CD14-positive monocyte (primary cell): ENCODE data around the gene SBK2. TPM values are rescaled to one million over a fixed set of nuclear protein-coding genes. Genes with fewer than 3 reads are reported as not detected.

Experiments used
- DNase-seq, 3 donors: peaks; one replicate each; pipeline ENCODE4 v3.0.0-alpha.2; 2011 to 2022
- H2AFZ ChIP-seq: 2 replicates; pipeline ENCODE4 v1.6.0; 2012; ENCODE audit warnings: mild to moderate bottlenecking, low read depth, low read length, inconsistent platforms; ENCODE audit not compliant: insufficient read depth, poor library complexity, severe bottlenecking
- H3K27ac ChIP-seq, 2 donors: 1 replicate in 1 of 2; 2 replicates in 1 of 2; pipeline ENCODE4 v1.5.1; 2012 to 2013; ENCODE audit warnings: low read length in 2 of 2, control low read depth in 1 of 2, inconsistent platforms in 1 of 2, low read depth in 1 of 2, mild to moderate bottlenecking in 1 of 2
- H3K27me3 ChIP-seq, 2 donors: one replicate each; pipeline versions ENCODE4 v1.6.0 to v1.6.1; 2011 to 2013; ENCODE audit warnings: low read length in 2 of 2; ENCODE audit not compliant: control insufficient read depth in 2 of 2, insufficient read depth in 2 of 2
- H3K36me3 ChIP-seq, 2 donors: replicated peaks in 1 of 2; 1 replicate in 1 of 2; 2 replicates in 1 of 2; pipeline versions ENCODE4 v1.5.1 to v1.6.1; 2012 to 2013; ENCODE audit warnings: low read length in 2 of 2, control low read depth in 1 of 2, inconsistent platforms in 1 of 2, mild to moderate bottlenecking in 1 of 2; ENCODE audit not compliant: insufficient read depth in 2 of 2, control insufficient read depth in 1 of 2
- H3K4me1 ChIP-seq, 2 donors: 1 replicate in 1 of 2; 2 replicates in 1 of 2; pipeline versions ENCODE4 v1.5.1 to v1.6.1; 2012 to 2013; ENCODE audit warnings: low read length in 2 of 2, control low read depth in 1 of 2, inconsistent platforms in 1 of 2, mild to moderate bottlenecking in 1 of 2, moderate library complexity in 1 of 2; ENCODE audit not compliant: insufficient read depth in 2 of 2, control insufficient read depth in 1 of 2
- H3K4me2 ChIP-seq: replicated peaks from 2 replicates; pipeline ENCODE3; 2012; ENCODE audit warnings: low read length, moderate library complexity, mild to moderate bottlenecking; ENCODE audit not compliant: poor library complexity, severe bottlenecking; ENCODE audit errors: extremely low read depth
- H3K4me3 ChIP-seq, 3 experiments: fragments of 200-600 bp in 1 of 3; sonication (generic) in 1 of 3; replicated peaks in 1 of 3; 1 replicate in 2 of 3; 2 replicates in 1 of 3; pipeline ENCODE4 v1.5.1; 2011 to 2013; ENCODE audit warnings: low read length in 3 of 3, mild to moderate bottlenecking in 3 of 3, control low read depth in 2 of 3, low read depth in 2 of 3, inconsistent platforms in 1 of 3, moderate library complexity in 1 of 3
- H3K79me2 ChIP-seq: 2 replicates; pipeline ENCODE4 v1.6.0; 2012; ENCODE audit warnings: mild to moderate bottlenecking, control low read depth, inconsistent platforms, low read length, moderate library complexity; ENCODE audit not compliant: insufficient read depth
- H3K9ac ChIP-seq: 2 replicates; pipeline ENCODE4 v1.6.0; 2017; ENCODE audit warnings: low read length, mild to moderate bottlenecking; ENCODE audit not compliant: insufficient read depth, poor library complexity, severe bottlenecking
- H3K9me3 ChIP-seq, 2 donors: replicated peaks in 1 of 2; 1 replicate in 1 of 2; 2 replicates in 1 of 2; pipeline versions ENCODE4 v1.5.1 to v1.6.1; 2012 to 2013; ENCODE audit warnings: low read length in 2 of 2, control low read depth in 1 of 2; ENCODE audit not compliant: control insufficient read depth in 1 of 2, insufficient read depth in 1 of 2
- H4K20me1 ChIP-seq: 2 replicates; pipeline ENCODE4 v1.6.0; 2012; ENCODE audit warnings: mild to moderate bottlenecking, low read length, control low read depth, moderate library complexity; ENCODE audit not compliant: insufficient read depth
- H3K27ac Mint-ChIP-seq, 7 donors: one replicate each; pipeline ENCODE4 v1.8.0; 2020; ENCODE audit warnings: mild to moderate bottlenecking in 7 of 7, mixed read lengths in 7 of 7, moderate library complexity in 6 of 7, inconsistent platforms in 2 of 7
- H3K27me3 Mint-ChIP-seq, 3 donors: one replicate each; pipeline ENCODE4 v1.8.0; 2021 to 2022; ENCODE audit warnings: low read depth in 3 of 3, mild to moderate bottlenecking in 3 of 3, mixed read lengths in 3 of 3, moderate library complexity in 3 of 3, inconsistent platforms in 1 of 3
- H3K36me3 Mint-ChIP-seq, 2 donors: one replicate each; pipeline ENCODE4 v1.8.0; 2020; ENCODE audit warnings: mixed read lengths in 2 of 2, inconsistent platforms in 1 of 2, mild to moderate bottlenecking in 1 of 2
- H3K4me1 Mint-ChIP-seq: one replicate; pipeline ENCODE4 v1.8.0; 2020; ENCODE audit warnings: mild to moderate bottlenecking, mixed read lengths
- H3K4me3 Mint-ChIP-seq, 2 donors: one replicate each; pipeline ENCODE4 v1.8.0; 2020; ENCODE audit warnings: mild to moderate bottlenecking in 2 of 2, mixed read lengths in 2 of 2, moderate library complexity in 1 of 2
- H3K9me3 Mint-ChIP-seq, 7 donors: one replicate each; pipeline ENCODE4 v1.8.0; 2020 to 2022; ENCODE audit warnings: mixed read lengths in 7 of 7, mild to moderate bottlenecking in 6 of 7, moderate library complexity in 6 of 7, inconsistent platforms in 2 of 7
- CTCF ChIP-seq: fragments of 200-600 bp; IDR thresholded peaks from one replicate; pipeline ENCODE4 v1.8.0; 2022; ENCODE audit warnings: antibody characterized with exemption, mild to moderate bottlenecking
- WGBS: methylation state at CpG from one replicate; pipeline ENCODE4 v1.1.5; 2013; ENCODE audit warnings: missing lambda C conversion rate; ENCODE audit not compliant: insufficient coverage; 5-methylcytosine and 5-hydroxymethylcytosine counted together
- intact Hi-C, 2 donors: fragments of 100-400 bp; cut with micrococcal nuclease; formaldehyde crosslinking; loops; one replicate each; pipeline versions ENCODE4 v1.15.0 to v1.15.1; 2023
- polyA plus RNA-seq, 3 donors: library from polyadenylated mRNA; depleted of rRNA in 1 of 3; unstranded in 2 of 3; stranded (reverse) in 1 of 3; fragments of 300-500 nt in 2 of 3; fragments of >200 nt in 1 of 3; fragmentation: Illumina TruSeq in 2 of 3; gene quantifications; 1 replicate in 2 of 3; 2 replicates in 1 of 3; pipeline ENCODE4 v1.2.3, GENCODE V29; 2012 to 2021

SBK2 gene
- polyA plus RNA-seq, 3 donors = not detected

DNA sequence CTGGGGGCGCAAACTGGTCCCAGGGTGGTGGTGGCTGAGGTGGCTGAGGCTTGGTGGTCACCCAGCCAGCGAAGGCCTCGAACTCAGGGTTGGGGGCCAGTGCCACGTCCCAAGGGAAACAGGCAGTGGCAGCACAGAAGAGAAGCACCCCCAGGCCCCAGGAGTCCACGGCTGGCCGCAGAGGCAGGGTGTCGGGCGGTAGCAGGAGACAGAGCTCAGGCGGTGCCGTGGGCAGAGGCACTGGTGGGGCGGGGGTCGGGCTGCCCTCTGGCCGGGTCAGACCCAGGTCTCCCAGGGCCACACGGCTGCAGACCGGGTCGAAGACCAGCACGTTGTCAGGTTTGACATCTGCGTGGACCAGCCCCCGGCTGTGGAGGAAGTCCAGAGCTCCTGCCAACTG, 4.2 kb upstream of the SBK2 start:
- Histone ChIP-seq H3K9me3 (no peaks in the 10 kb centered on the region), H3K79me2 (no peaks in the 10 kb centered on the region), H3K27me3 (no peaks in the 10 kb centered on the region), H2AFZ (no peak overlapping the region), H3K4me3 (no peak overlapping the region), H3K36me3 (no peaks in the 10 kb centered on the region), H3K27ac (no peak overlapping the region), H3K9ac (no peak overlapping the region), H3K4me1 (no peaks in the 10 kb centered on the region), H3K4me2 (no peak overlapping the region), H4K20me1 (no peaks in the 10 kb centered on the region)
- intact Hi-C loops = no loop called here
- no peak for DNase-seq
- H3K27me3 Mint-ChIP-seq = peaks cover 5 to 11% (median 7%) of the 10 kb centered on the region in 3 donors
- 95% methylated on average over 17 of the region's 19 CpGs for WGBS
- TF ChIP-seq CTCF = no peak
- peaks cover 0 to 5% (median 0%) of the 10 kb centered on the region in 7 donors for H3K9me3 Mint-ChIP-seq
- peaks cover 2% of the 10 kb centered on the region for H3K4me1 Mint-ChIP-seq
- no peak overlapping the region for H3K27ac Mint-ChIP-seq
- no peak overlapping the region for H3K4me3 Mint-ChIP-seq
- no peaks in the 10 kb centered on the region for H3K36me3 Mint-ChIP-seq

DNA sequence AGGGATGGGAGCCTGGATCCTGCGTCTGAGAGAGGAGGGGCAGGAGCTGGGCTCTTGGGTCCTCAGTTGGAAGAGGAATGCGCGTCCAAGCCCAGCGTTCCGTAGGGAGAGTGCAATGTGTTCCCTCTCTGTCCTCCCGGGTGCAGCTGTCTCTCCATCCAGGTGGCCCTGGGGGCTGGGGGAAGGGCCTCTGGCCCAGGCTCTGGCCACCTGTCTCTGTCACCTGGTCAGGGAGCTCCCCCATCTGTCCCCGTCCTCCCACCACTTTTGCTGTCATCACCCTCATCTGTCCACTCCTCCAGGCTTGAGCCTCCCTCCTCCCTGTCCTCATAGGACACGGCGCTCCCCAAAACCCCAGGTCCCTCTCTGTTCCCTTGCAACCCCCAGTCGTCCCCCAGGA, 3.7 kb upstream of the SBK2 start:
- H3K9ac ChIP-seq = no peak overlapping the region
- no peaks in the 10 kb centered on the region for H3K27me3 ChIP-seq
- H3K27ac ChIP-seq = no peak overlapping the region
- no peaks in the 10 kb centered on the region for H3K9me3 ChIP-seq
- H3K9me3 Mint-ChIP-seq = peaks cover 0 to 5% (median 0%) of the 10 kb centered on the region in 7 donors
- H3K4me1 Mint-ChIP-seq = peaks cover 2% of the 10 kb centered on the region
- no peak overlapping the region for H2AFZ ChIP-seq
- H3K79me2 ChIP-seq = no peaks in the 10 kb centered on the region
- no peaks in the 10 kb centered on the region for H3K36me3 Mint-ChIP-seq
- H4K20me1 ChIP-seq = no peaks in the 10 kb centered on the region
- peaks cover 4 to 9% (median 5%) of the 10 kb centered on the region in 3 donors for H3K27me3 Mint-ChIP-seq
- no peaks in the 10 kb centered on the region for H3K36me3 ChIP-seq
- no peak for DNase-seq
- H3K27ac Mint-ChIP-seq = no peak overlapping the region
- H3K4me2 ChIP-seq = no peak overlapping the region
- intact Hi-C loops = no loop called here
- no peaks in the 10 kb centered on the region for H3K4me1 ChIP-seq
- WGBS = 96% methylated on average over 7 of the region's 10 CpGs
- H3K4me3 Mint-ChIP-seq = no peak overlapping the region
- no peak for TF ChIP-seq CTCF
- H3K4me3 ChIP-seq = no peak overlapping the region
